Midbrain (tissue), 1 donor: ENCODE results near the gene MYO18A.
A peak's percentile ranks its signal among the peaks of the same experiment; 100 is the strongest.

Source experiments
- DNase-seq: peaks from one replicate; lab custom pipeline; 2025; lab: John Stamatoyannopoulos, UW

MYO18A gene

DNA sequence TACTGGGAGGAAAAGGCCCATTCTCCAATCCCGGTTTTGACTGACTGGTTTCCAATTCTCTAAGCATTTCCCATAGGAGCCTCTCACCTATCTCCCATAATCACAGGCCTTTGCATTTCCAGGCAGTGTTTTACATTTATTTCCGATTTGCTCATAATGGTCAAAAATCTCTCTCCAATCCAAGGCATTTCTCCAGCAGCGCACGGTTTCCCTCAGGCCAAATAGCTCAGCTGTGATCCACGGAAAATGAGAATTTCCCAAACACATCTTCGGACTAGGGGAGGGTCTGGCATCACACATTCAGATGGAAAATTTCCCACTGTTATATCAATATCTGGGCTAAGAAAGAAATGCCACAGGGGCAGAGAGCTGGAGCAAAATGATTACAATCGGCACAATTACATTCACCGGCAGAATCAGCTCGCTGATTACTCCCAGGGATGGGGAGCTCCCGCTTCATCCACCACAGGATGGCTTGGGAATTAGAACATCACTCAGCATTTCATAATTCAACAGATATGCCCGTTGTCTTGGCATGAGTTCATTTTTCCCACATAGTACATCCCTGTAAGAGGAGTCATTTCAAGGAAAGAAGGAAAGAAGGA, 130.6 kb downstream of the MYO18A start:
- no peak for DNase-seq

GRCh38 chr17:29048440-29049368, 131.5 kb downstream of the MYO18A start:
- no peak for DNase-seq

DNA sequence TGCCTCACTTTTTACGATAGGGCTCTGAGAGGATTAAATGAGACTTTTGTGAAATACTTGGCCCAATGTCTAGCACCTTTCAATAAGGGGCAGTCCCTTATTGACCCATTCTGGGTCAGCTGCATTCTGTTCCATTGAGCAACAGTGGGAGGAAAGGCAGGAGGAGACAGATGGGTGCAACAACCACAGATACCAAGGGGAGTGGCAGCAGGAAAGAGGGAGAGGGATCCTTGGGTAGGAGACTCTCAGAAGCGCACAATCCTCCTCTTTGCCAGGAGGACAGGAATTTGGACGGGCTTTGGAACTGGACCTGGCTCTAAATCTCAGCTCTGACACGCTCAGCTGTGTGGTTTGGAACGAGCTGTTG, 133.7 kb downstream of the MYO18A start:
- DNase-seq = no peak

- DNase-seq = no peak
These were observed 134.3 kb downstream of the MYO18A start for GRCh38 chr17:29045734-29046472.

DNA sequence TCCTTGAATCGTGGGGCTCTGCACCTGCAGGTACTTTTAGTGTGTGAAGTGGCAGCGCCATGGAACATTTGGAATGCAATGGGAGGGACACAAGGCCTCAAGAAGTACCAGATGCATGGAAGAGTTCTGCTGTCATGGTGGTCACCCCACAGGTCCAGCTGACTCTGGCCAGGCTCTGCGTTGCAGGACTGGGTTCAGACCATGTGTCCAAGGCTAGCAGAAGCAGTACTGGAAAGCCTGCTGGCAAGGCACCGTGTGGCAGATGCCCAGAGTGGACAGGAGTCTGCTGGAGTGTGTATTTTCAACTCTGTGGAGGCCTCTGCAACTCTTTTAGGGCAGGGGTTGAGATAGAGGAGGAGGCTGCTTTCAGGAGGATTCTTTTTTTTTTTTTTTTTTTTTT, 135.2 kb downstream of the MYO18A start:
- DNase-seq = no peak

GRCh38 chr17:29043539-29044145, 136.6 kb downstream of the MYO18A start:
- no peak for DNase-seq

- DNase-seq = peak; percentile 60
These were observed 137.3 kb downstream of the MYO18A start, which contains the start of gene PIPOX for GRCh38 chr17:29042679-29043538. PIPOX (plus strand) TSS chr17:29043141; CDS start chr17:29043226, 85 bp downstream.

GRCh38 chr17:29042026-29042678, 138.0 kb downstream of the MYO18A start:
- no peak for DNase-seq

- DNase-seq = no peak
These were observed 138.6 kb downstream of the MYO18A start for GRCh38 chr17:29041571-29041970.

- DNase-seq = no peak
These were observed 139.1 kb downstream of the MYO18A start for GRCh38 chr17:29041091-29041490.

GRCh38 chr17:29039764-29040598, 140.2 kb downstream of the MYO18A start:
- DNase-seq = no peak

DNA sequence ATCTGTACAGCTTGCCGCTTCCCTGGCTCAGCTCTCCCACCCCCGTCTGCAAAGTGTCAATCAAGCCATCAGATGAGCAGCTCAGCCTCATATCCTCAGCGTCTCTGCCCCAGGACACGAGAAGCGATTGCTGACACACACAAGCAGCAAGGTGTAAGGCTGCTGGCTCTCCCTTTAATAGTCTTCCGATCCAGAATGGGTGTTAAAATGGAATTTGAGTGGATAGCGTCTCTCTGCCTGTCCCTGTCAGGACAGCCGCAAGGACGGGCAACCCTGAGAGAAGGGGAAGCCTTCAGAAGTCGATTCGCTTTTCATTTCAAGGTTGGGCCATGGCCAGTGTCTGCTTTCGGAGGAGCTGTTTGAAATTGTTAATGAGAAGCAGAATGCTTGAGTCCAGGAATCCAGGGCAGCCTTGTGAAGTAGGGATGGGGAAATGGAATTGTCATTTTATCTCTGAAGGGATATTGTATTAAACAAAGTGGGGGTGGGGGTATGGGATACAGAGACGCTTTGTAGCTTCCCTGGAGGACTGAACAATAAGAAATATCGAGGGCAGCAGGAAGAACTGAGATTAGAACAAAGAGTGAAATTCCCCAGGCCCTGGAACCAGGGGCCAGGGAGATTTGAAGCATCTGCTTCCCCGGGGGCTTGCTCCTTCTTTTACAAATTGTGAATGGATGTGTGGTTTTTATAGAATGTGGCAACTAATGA, 142.0 kb downstream of the MYO18A start:
- peak; percentile 55 for DNase-seq

GRCh38 chr17:29037739-29038084, 142.5 kb downstream of the MYO18A start:
- DNase-seq = no peak

DNA sequence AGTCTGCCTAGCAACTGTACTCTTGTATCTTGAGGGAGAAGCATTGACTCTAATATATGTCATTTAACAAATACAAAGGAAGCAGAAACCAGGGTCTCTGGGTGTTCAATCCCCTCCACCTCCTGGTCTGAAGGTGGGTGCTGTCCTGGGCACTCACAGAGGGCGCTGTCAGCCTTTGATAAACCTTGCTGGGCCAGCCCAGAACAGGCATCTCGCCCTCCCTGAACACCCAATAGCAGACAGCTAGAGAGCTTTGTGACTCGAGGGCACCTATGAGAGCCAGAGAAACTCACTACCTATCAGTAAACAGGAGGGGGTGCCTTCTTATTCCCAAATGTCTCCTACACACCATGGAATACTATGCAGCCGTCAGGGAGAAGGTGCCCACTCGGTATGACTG, 143.6 kb downstream of the MYO18A start:
- DNase-seq = no peak

GRCh38 chr17:29034510-29034909, 145.7 kb downstream of the MYO18A start:
- no peak for DNase-seq

DNA sequence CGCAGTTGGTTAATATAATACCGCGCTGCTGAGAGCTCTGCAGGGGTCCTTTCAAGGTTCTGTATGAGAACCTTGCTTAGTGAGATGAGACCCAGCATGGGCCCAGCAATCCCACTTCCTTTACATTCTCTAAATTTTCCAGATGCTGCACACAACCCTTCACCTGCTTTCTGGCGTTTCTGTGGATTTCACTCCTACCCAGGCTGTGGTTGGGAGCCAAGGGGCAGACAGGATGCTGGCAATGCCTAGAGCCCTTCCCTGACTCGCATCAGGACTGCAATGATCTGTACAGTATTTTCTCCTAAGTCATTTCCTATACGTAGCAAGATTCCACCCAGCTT, 147.4 kb downstream of the MYO18A start:
- no peak for DNase-seq

GRCh38 chr17:29032013-29032856, 148.0 kb downstream of the MYO18A start:
- DNase-seq = no peak

- DNase-seq = no peak
These were observed 148.7 kb downstream of the MYO18A start for GRCh38 chr17:29031488-29031887.
